MM.1S (cell line): ENCODE measurements around the gene TIE1.

Source experiments
- EZH2 ChIP-seq: fragments of 300-600 bp; sonication (generic); optimal IDR thresholded peaks from 2 replicates; pipeline ENCODE3; 2017; ENCODE audit warnings: low read depth, mild to moderate bottlenecking, antibody characterized with exemption, low read length, mixed read lengths
- EZH2phosphoT487 ChIP-seq: fragments of 300-600 bp; sonication (generic); IDR thresholded peaks from 2 replicates; pipeline ENCODE4 v1.6.1; 2018; ENCODE audit warnings: antibody characterized with exemption, low read length
- TF ChIP-seq, protein P1 (sequence below): fragments of 300-600 bp; sonication (generic); IDR thresholded peaks from 2 replicates; pipeline ENCODE4 v1.5.1; 2016; ENCODE audit warnings: antibody characterized with exemption, low read length, mixed read lengths

GRCh38 chr1:43270421-43271095 is 30.2 kb upstream of the TIE1 start:
- TF ChIP-seq, protein P1, sequence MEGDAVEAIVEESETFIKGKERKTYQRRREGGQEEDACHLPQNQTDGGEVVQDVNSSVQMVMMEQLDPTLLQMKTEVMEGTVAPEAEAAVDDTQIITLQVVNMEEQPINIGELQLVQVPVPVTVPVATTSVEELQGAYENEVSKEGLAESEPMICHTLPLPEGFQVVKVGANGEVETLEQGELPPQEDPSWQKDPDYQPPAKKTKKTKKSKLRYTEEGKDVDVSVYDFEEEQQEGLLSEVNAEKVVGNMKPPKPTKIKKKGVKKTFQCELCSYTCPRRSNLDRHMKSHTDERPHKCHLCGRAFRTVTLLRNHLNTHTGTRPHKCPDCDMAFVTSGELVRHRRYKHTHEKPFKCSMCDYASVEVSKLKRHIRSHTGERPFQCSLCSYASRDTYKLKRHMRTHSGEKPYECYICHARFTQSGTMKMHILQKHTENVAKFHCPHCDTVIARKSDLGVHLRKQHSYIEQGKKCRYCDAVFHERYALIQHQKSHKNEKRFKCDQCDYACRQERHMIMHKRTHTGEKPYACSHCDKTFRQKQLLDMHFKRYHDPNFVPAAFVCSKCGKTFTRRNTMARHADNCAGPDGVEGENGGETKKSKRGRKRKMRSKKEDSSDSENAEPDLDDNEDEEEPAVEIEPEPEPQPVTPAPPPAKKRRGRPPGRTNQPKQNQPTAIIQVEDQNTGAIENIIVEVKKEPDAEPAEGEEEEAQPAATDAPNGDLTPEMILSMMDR: no peak
- TF ChIP-seq EZH2phosphoT487: no peak
- no peak for TF ChIP-seq EZH2
